ENCODE measurements around the gene FZD10.

DNA sequence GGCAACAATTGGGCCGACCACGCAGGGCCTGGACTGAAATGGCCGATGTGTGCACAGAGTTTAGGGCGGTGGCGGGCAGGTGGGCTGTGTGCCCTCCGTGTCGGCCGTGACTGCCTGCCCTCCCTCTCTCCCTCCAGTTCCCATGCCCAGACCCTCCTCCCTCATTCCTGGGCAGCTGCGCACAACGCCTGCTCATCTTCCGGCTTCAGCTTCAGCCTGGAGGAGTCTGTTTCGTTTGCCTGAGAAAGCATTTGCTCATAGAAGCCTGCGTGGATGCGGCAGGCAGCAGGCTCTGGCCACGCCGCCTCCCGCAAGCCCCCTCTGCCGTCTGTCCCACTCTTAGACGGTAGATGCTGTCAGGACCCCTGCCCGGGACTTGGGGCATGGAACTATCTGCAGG lies 47.3 kb upstream of the FZD10 start:
- TF ChIP-seq POLR2A (IDR thresholded peaks at IDR 0.05) (no peak), EP300 (IDR thresholded peaks at IDR 0.05) (no peak)
- TF ChIP-seq, protein P1, sequence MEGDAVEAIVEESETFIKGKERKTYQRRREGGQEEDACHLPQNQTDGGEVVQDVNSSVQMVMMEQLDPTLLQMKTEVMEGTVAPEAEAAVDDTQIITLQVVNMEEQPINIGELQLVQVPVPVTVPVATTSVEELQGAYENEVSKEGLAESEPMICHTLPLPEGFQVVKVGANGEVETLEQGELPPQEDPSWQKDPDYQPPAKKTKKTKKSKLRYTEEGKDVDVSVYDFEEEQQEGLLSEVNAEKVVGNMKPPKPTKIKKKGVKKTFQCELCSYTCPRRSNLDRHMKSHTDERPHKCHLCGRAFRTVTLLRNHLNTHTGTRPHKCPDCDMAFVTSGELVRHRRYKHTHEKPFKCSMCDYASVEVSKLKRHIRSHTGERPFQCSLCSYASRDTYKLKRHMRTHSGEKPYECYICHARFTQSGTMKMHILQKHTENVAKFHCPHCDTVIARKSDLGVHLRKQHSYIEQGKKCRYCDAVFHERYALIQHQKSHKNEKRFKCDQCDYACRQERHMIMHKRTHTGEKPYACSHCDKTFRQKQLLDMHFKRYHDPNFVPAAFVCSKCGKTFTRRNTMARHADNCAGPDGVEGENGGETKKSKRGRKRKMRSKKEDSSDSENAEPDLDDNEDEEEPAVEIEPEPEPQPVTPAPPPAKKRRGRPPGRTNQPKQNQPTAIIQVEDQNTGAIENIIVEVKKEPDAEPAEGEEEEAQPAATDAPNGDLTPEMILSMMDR (IDR thresholded peaks at IDR 0.05): no peak

All from tibial nerve (tissue), 4 donors.